Testis (tissue), 3 donors: ENCODE measurements around the gene ACSS1. TPM values are rescaled to one million over a fixed set of nuclear protein-coding genes. Genes with fewer than 3 reads are reported as not detected.

ENCODE experiments used
- DNase-seq: peaks from one replicate; pipeline ENCODE4 v3.0.0-alpha.2; 2019
- H3K27ac ChIP-seq, 2 donors: fragments of 200-600 bp; sonication (generic); one replicate each; pipeline ENCODE4 v1.5.1; 2019
- H3K27me3 ChIP-seq: fragments of 200-600 bp; sonication (generic); one replicate; pipeline ENCODE4 v1.5.1; 2019
- H3K36me3 ChIP-seq: fragments of 200-600 bp; sonication (generic); one replicate; pipeline ENCODE4 v1.5.1; 2017; ENCODE audit warnings: low read depth; ENCODE audit errors: missing control alignments
- H3K4me1 ChIP-seq: fragments of 200-600 bp; sonication (generic); one replicate; pipeline ENCODE4 v1.5.1; 2019
- H3K4me3 ChIP-seq, 2 donors: fragments of 200-600 bp; sonication (generic); one replicate each; pipeline ENCODE4 v1.5.1; 2017 to 2019
- H3K9me3 ChIP-seq: fragments of 200-600 bp; sonication (generic); one replicate; pipeline ENCODE4 v1.5.1; 2017
- CTCF ChIP-seq, 3 experiments: fragments of 450-650 bp in 2 of 3; fragments of 200-600 bp in 1 of 3; sonication (generic) in 1 of 3; IDR thresholded peaks; one replicate each; pipeline ENCODE4 v1.5.1; 2016 to 2019; ENCODE audit warnings: antibody characterized with exemption in 3 of 3, mild to moderate bottlenecking in 2 of 3, moderate library complexity in 1 of 3
- POLR2A ChIP-seq: fragments of 450-650 bp; IDR thresholded peaks from one replicate; pipeline ENCODE4 v1.6.1; 2017; ENCODE audit warnings: antibody characterized with exemption, mild to moderate bottlenecking, moderate library complexity
- WGBS, 2 donors: methylation state at CpG; one replicate each; pipeline ENCODE4 v1.1.5; 2018; 5-methylcytosine and 5-hydroxymethylcytosine counted together
- intact Hi-C: fragments of 100-400 bp; cut with DNase I; formaldehyde crosslinking; loops from one replicate; pipeline ENCODE4 v1.15.1; 2023; ENCODE audit warnings: low total_unique reads
- polyA plus RNA-seq: library from polyadenylated mRNA; stranded (reverse); fragments of 350-450 nt; fragmentation: Illumina TruSeq; extraction: RNeasy Lipid Tissue Mini Kit (QIAGEN cat#74804); gene quantifications from one replicate; pipeline ENCODE4 v1.2.3, GENCODE V29; 2014; ENCODE audit warnings: low read depth, low replicate concordance; ENCODE audit not compliant: insufficient read depth
- total RNA-seq, 2 donors: library from RNA; depleted of rRNA; stranded (reverse); fragments of >200 nt; gene quantifications; one replicate each; pipeline ENCODE4 v1.2.3, GENCODE V29; 2016

Gene ACSS1
- total and polyA plus RNA-seq, 3 donors from 2014 or later: 61.5 to 184 (median 162) TPM

- H3K4me1 ChIP-seq: peaks cover 56% of the 10 kb centered on the region
- H3K4me3 ChIP-seq: peak overlapping the region in 1 of 2 donors; percentile 23
- no peaks in the 10 kb centered on the region for H3K9me3 ChIP-seq
- no peaks in the 10 kb centered on the region for H3K27me3 ChIP-seq
- intact Hi-C loops: no loop called here
- peak overlapping the region in 1 of 2 donors; percentile 71 for H3K27ac ChIP-seq
- TF ChIP-seq CTCF (IDR thresholded peaks at IDR 0.05) (no peak), POLR2A (no peak)
- no peak for DNase-seq
- 56 to 59% methylated on average over 3 of the region's 3 CpGs for WGBS, 2 donors
- no peaks in the 10 kb centered on the region for H3K36me3 ChIP-seq
These were observed 26.7 kb downstream of the ACSS1 start for GRCh38 chr20:25031241-25031640.

- 76 to 80% methylated on average over 8 of the region's 8 CpGs for WGBS, 2 donors
- peaks cover 56% of the 10 kb centered on the region for H3K4me1 ChIP-seq
- TF ChIP-seq CTCF (IDR thresholded peaks at IDR 0.05): no peak
- no peak for TF ChIP-seq POLR2A
These were observed 27.2 kb downstream of the ACSS1 start for GRCh38 chr20:25030649-25031207.

GRCh38 chr20:25030007-25030648, 27.8 kb downstream of the ACSS1 start:
- H3K4me3 ChIP-seq: no peak overlapping the region
- H3K9me3 ChIP-seq: no peaks in the 10 kb centered on the region
- H3K27ac ChIP-seq: peak overlapping the region in 1 of 2 donors; percentile 71
- no peaks in the 10 kb centered on the region for H3K36me3 ChIP-seq
- WGBS, 2 donors: 89 to 90% methylated on average over 5 of the region's 5 CpGs
- intact Hi-C loops: no loop called here
- no peaks in the 10 kb centered on the region for H3K27me3 ChIP-seq
- TF ChIP-seq CTCF (IDR thresholded peaks at IDR 0.05) (no peak), POLR2A (no peak)
- no peak for DNase-seq
- peaks cover 56% of the 10 kb centered on the region for H3K4me1 ChIP-seq

More at GRCh38 chr20:25030649-25031207, 27.2 kb downstream of the ACSS1 start:
- intact Hi-C loops: no loop called here
- H3K27me3 ChIP-seq: no peaks in the 10 kb centered on the region
- no peak overlapping the region for H3K4me3 ChIP-seq
- no peaks in the 10 kb centered on the region for H3K9me3 ChIP-seq
- no peaks in the 10 kb centered on the region for H3K36me3 ChIP-seq
- peak overlapping the region in 1 of 2 donors; percentile 71 for H3K27ac ChIP-seq
- no peak for DNase-seq

- intact Hi-C loops: no loop called here
- TF ChIP-seq POLR2A (no peak), CTCF (IDR thresholded peaks at IDR 0.05) (no peak)
- 94 to 97% methylated on average over 3 to 4 of the region's 4 CpGs for WGBS, 2 donors
- H3K4me1 ChIP-seq: peaks cover 31% of the 10 kb centered on the region
- H3K4me3 ChIP-seq: no peak overlapping the region
- no peak for DNase-seq
- peak overlapping the region in 1 of 2 donors; percentile 19 for H3K27ac ChIP-seq
- no peaks in the 10 kb centered on the region for H3K9me3 ChIP-seq
- H3K27me3 ChIP-seq: no peaks in the 10 kb centered on the region
- no peaks in the 10 kb centered on the region for H3K36me3 ChIP-seq
These were observed 31.8 kb downstream of the ACSS1 start for GRCh38 chr20:25025986-25026605.
